ENCODE measurements around the gene JOSD1. TPM values are rescaled to one million over a fixed set of nuclear protein-coding genes. Genes with fewer than 3 reads are reported as not detected.
A peak's percentile ranks its signal among the peaks of the same experiment; 100 is the strongest.

The JOSD1 gene
- total and polyA plus RNA-seq, 9 of the 15 experiments (the other 6 are each of a cell fraction or from before 2014, with no cell fraction given) = 8.9 to 39.1 (median 30.4) TPM

- TF ChIP-seq GTF2E2 (tag; IDR thresholded peaks at IDR 0.05) (no peak), PML (IDR thresholded peaks at IDR 0.05; ENCODE audit: low read length) (0 out of 2 replicates have a peak, but pooled peaks have one; percentile 24), THRAP3 (IDR thresholded peaks at IDR 0.05; ENCODE audit: borderline replicate concordance) (peak; percentile 68; the same call in 1 of the 2 replicates), PHF8 (IDR thresholded peaks at IDR 0.05; ENCODE audit: borderline replicate concordance, low read length) (peak; percentile 86; the same call in 1 of the 2 replicates), ELF1 (tag; IDR thresholded peaks at IDR 0.05) (peak; percentile 76), MBD2 (IDR thresholded peaks at IDR 0.05; ENCODE audit: borderline replicate concordance, low read depth) (peak; percentile 73; the same call in 1 of the 2 replicates), HMG20B (CRISPR knock-in tag; IDR thresholded peaks at IDR 0.05) (no peak), LEF1 (IDR thresholded peaks at IDR 0.05) (peak; percentile 87), CREB3 (tag; conservative IDR thresholded peaks at IDR 0.05; ENCODE audit: low read depth) (no peak), ZBTB40 (IDR thresholded peaks at IDR 0.05) (peak; percentile 98), ZBTB40 (CRISPR knock-in tag; IDR thresholded peaks at IDR 0.05) (no peak), FOXK2 (conservative IDR thresholded peaks at IDR 0.05 in 1 of 2, IDR thresholded peaks at IDR 0.05 in 1 of 2; ENCODE audit: low read depth in 2 of 2) (peak; percentile 24 to 33; a peak in 1 of 4 replicates), DACH1 (IDR thresholded peaks at IDR 0.05; ENCODE audit: partially characterized antibody) (no peak), CBX5 (IDR thresholded peaks at IDR 0.05; ENCODE audit: borderline replicate concordance, low read depth) (no peak), HDAC1 (IDR thresholded peaks at IDR 0.05) (peak in 1 of 2 experiments; percentile 99; a peak in 2 of 4 replicates), SMARCA4 (IDR thresholded peaks at IDR 0.05) (no peak), CREB3L1 (IDR thresholded peaks at IDR 0.05; ENCODE audit: borderline replicate concordance, low read depth) (peak; percentile 48; the same call in 1 of the 2 replicates)
These were observed 19.0 kb downstream of the JOSD1 start, which contains the start of gene TOMM22 (continued) for GRCh38 chr22:38681582-38682335.

All from K562 (cell line).